OCI-LY3 (cell line): Measurements from ENCODE around the gene KLHL33.

ENCODE experiments used
- H2AFZ ChIP-seq: fragments of 200-600, 300-600 bp; shearing (Covaris generic); 2 replicates; pipeline ENCODE4 v1.6.0; 2014; ENCODE audit warnings: antibody characterized with exemption, low read depth, low read length
- H3K27ac ChIP-seq: fragments of 200-600, 300-600 bp; sonication (generic); 2 replicates; pipeline ENCODE4 v1.5.1; 2014; ENCODE audit warnings: mild to moderate bottlenecking, low read length, moderate library complexity, mixed read lengths
- H3K27me3 ChIP-seq: fragments of 200-600, 300-600 bp; sonication (generic); 2 replicates; pipeline ENCODE4 v1.6.1; 2014; ENCODE audit warnings: low read depth, low read length, mixed read lengths
- H3K36me3 ChIP-seq: fragments of 200-600, 300-600 bp; sonication (generic); replicated peaks from 2 replicates; pipeline ENCODE3; 2014; ENCODE audit warnings: low read depth, low read length, mixed read lengths
- H3K4me1 ChIP-seq: fragments of 300-600, 200-600 bp; sonication (generic); 2 replicates; pipeline ENCODE4 v1.6.1; 2014; ENCODE audit warnings: low read length, mixed read lengths
- H3K4me2 ChIP-seq: fragments of 200-600, 300-600 bp; sonication (generic); 2 replicates; pipeline ENCODE4 v1.6.1; 2014; ENCODE audit warnings: low read length, mixed read lengths
- H3K4me3 ChIP-seq: fragments of 300-600, 200-600 bp; sonication (generic); 2 replicates; pipeline ENCODE4 v1.5.1; 2014; ENCODE audit warnings: antibody characterized with exemption, mild to moderate bottlenecking, low read length, moderate library complexity
- H3K79me2 ChIP-seq: fragments of 300-600, 200-600 bp; shearing (Covaris generic); 2 replicates; pipeline ENCODE4 v1.6.1; 2014; ENCODE audit warnings: mild to moderate bottlenecking, low read length, mixed read lengths
- H3K9ac ChIP-seq: fragments of 300-600, 200-600 bp; shearing (Covaris generic); 2 replicates; pipeline ENCODE4 v1.6.0; 2014; ENCODE audit warnings: mild to moderate bottlenecking, low read length, moderate library complexity
- H3K9me3 ChIP-seq: fragments of 200-600, 300-600 bp; shearing (Covaris generic); 2 replicates; pipeline ENCODE4 v1.6.1; 2014; ENCODE audit warnings: low read length, mixed read lengths; ENCODE audit not compliant: insufficient read depth
- H4K20me1 ChIP-seq: fragments of 200-600, 300-600 bp; sonication (generic); 2 replicates; pipeline ENCODE4 v1.6.1; 2016; ENCODE audit warnings: low read length, mixed read lengths; ENCODE audit not compliant: insufficient read depth
- EZH2phosphoT487 ChIP-seq: fragments of 200-600 bp; shearing (Covaris generic); IDR thresholded peaks from 2 replicates; pipeline ENCODE4 v1.6.1; 2018; ENCODE audit warnings: antibody characterized with exemption, mixed run types, low read depth
- TF ChIP-seq, protein P1 (sequence below): fragments of 200-600, 300-600 bp; sonication (generic); IDR thresholded peaks from 2 replicates; pipeline ENCODE4 v1.5.1; 2014; ENCODE audit warnings: antibody characterized with exemption, low read length, low read depth

KLHL33 gene

GRCh38 chr14:20477211-20477876 lies 41.4 kb upstream of the KLHL33 start:
- H3K27me3 ChIP-seq, result no peaks in the 10 kb centered on the region
- no peak overlapping the region for H2AFZ ChIP-seq
- H3K27ac ChIP-seq, result peak overlapping the region; percentile 40
- H3K9me3 ChIP-seq, result no peaks in the 10 kb centered on the region
- TF ChIP-seq, protein P1, sequence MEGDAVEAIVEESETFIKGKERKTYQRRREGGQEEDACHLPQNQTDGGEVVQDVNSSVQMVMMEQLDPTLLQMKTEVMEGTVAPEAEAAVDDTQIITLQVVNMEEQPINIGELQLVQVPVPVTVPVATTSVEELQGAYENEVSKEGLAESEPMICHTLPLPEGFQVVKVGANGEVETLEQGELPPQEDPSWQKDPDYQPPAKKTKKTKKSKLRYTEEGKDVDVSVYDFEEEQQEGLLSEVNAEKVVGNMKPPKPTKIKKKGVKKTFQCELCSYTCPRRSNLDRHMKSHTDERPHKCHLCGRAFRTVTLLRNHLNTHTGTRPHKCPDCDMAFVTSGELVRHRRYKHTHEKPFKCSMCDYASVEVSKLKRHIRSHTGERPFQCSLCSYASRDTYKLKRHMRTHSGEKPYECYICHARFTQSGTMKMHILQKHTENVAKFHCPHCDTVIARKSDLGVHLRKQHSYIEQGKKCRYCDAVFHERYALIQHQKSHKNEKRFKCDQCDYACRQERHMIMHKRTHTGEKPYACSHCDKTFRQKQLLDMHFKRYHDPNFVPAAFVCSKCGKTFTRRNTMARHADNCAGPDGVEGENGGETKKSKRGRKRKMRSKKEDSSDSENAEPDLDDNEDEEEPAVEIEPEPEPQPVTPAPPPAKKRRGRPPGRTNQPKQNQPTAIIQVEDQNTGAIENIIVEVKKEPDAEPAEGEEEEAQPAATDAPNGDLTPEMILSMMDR, result no peak
- TF ChIP-seq EZH2phosphoT487, result no peak
- no peak overlapping the region for H3K4me2 ChIP-seq
- H3K9ac ChIP-seq, result no peak overlapping the region
- H3K79me2 ChIP-seq, result peaks cover 16% of the 10 kb centered on the region
- peaks cover 68% of the 10 kb centered on the region for H3K36me3 ChIP-seq
- peaks cover 4% of the 10 kb centered on the region; the same call in 1 of the 2 replicates for H4K20me1 ChIP-seq
- H3K4me3 ChIP-seq, result no peak overlapping the region
- H3K4me1 ChIP-seq, result peaks cover 16% of the 10 kb centered on the region

- peaks cover 74% of the 10 kb centered on the region for H3K36me3 ChIP-seq
- H3K27ac ChIP-seq, result peak overlapping the region; percentile 40
- H2AFZ ChIP-seq, result no peak overlapping the region
- H3K4me1 ChIP-seq, result peaks cover 19% of the 10 kb centered on the region
- no peak for TF ChIP-seq EZH2phosphoT487
- TF ChIP-seq, protein P1, result no peak
- H3K9ac ChIP-seq, result no peak overlapping the region
- H3K27me3 ChIP-seq, result no peaks in the 10 kb centered on the region
- peaks cover 9% of the 10 kb centered on the region; the same call in 1 of the 2 replicates for H4K20me1 ChIP-seq
- no peak overlapping the region for H3K4me3 ChIP-seq
- peaks cover 21% of the 10 kb centered on the region for H3K79me2 ChIP-seq
- no peaks in the 10 kb centered on the region for H3K9me3 ChIP-seq
- H3K4me2 ChIP-seq, result no peak overlapping the region
Measured at GRCh38 chr14:20476776-20477175, 40.8 kb upstream of the KLHL33 start.

GRCh38 chr14:20472536-20473169 lies 36.7 kb upstream of the KLHL33 start:
- no peak for TF ChIP-seq EZH2phosphoT487
- TF ChIP-seq, protein P1, result no peak
- Histone ChIP-seq H3K27me3 (no peaks in the 10 kb centered on the region), H3K9ac (no peak overlapping the region), H2AFZ (no peak overlapping the region), H3K27ac (no peak overlapping the region), H3K4me2 (no peak overlapping the region), H3K79me2 (peaks cover 47% of the 10 kb centered on the region), H4K20me1 (peaks cover 18% of the 10 kb centered on the region; the same call in 1 of the 2 replicates), H3K36me3 (peaks cover 64% of the 10 kb centered on the region), H3K9me3 (no peaks in the 10 kb centered on the region), H3K4me3 (no peak overlapping the region), H3K4me1 (peaks cover 34% of the 10 kb centered on the region)

GRCh38 chr14:20470603-20470901 lies 34.6 kb upstream of the KLHL33 start:
- TF ChIP-seq, protein P1, result no peak
- no peak for TF ChIP-seq EZH2phosphoT487
- peaks cover 18% of the 10 kb centered on the region; the same call in 1 of the 2 replicates for H4K20me1 ChIP-seq
- peaks cover 43% of the 10 kb centered on the region for H3K36me3 ChIP-seq
- H3K4me1 ChIP-seq, result peaks cover 18% of the 10 kb centered on the region
- H3K27ac ChIP-seq, result peak overlapping the region; percentile 77
- peak overlapping the region; percentile 98 for H3K9ac ChIP-seq
- peak overlapping the region; percentile 92 for H3K4me3 ChIP-seq
- H3K27me3 ChIP-seq, result no peaks in the 10 kb centered on the region
- H3K9me3 ChIP-seq, result no peaks in the 10 kb centered on the region
- peak overlapping the region; percentile 95 for H3K4me2 ChIP-seq
- peaks cover 47% of the 10 kb centered on the region for H3K79me2 ChIP-seq
- no peak overlapping the region for H2AFZ ChIP-seq
